DOHH2 (cell line): Measurements from ENCODE around the gene ALG8.

Source experiments
- H3F3A ChIP-seq: fragments of 200-600 bp; sonication (generic), shearing (Covaris generic); 2 replicates; pipeline ENCODE4 v1.6.0; 2016; ENCODE audit warnings: antibody characterized with exemption, mild to moderate bottlenecking; ENCODE audit not compliant: control insufficient read depth, insufficient read depth
- H3K27ac ChIP-seq: fragments of 200-600 bp; sonication (generic); 2 replicates; pipeline ENCODE4 v1.5.1; 2014; ENCODE audit warnings: low read depth, mild to moderate bottlenecking, low read length, moderate library complexity
- H3K27me3 ChIP-seq: fragments of 200-600 bp; sonication (generic); 2 replicates; pipeline ENCODE4 v1.6.1; 2014; ENCODE audit warnings: mild to moderate bottlenecking, low read length, mixed read lengths; ENCODE audit not compliant: control insufficient read depth
- H3K36me3 ChIP-seq: fragments of 200-600 bp; sonication (generic); 2 replicates; pipeline ENCODE4 v1.6.1; 2014; ENCODE audit warnings: mild to moderate bottlenecking, low read length, moderate library complexity, mixed read lengths; ENCODE audit not compliant: control insufficient read depth
- H3K4me1 ChIP-seq: fragments of 200-600 bp; sonication (generic); 2 replicates; pipeline ENCODE4 v1.6.1; 2014; ENCODE audit warnings: mild to moderate bottlenecking, low read length, mixed read lengths; ENCODE audit not compliant: control insufficient read depth
- H3K4me2 ChIP-seq: fragments of 200-600 bp; sonication (generic); 2 replicates; pipeline ENCODE4 v1.6.0; 2014; ENCODE audit warnings: mild to moderate bottlenecking, low read length, moderate library complexity
- H3K4me3 ChIP-seq: fragments of 200-600 bp; sonication (generic); 2 replicates; pipeline ENCODE4 v1.5.1; 2014; ENCODE audit warnings: mild to moderate bottlenecking, low read length, mixed read lengths
- H3K79me2 ChIP-seq: fragments of 200-600 bp; sonication (generic); 2 replicates; pipeline ENCODE4 v1.6.1; 2014; ENCODE audit warnings: mild to moderate bottlenecking, low read length, mixed read lengths; ENCODE audit not compliant: control insufficient read depth
- H3K9me2 ChIP-seq: fragments of 200-600 bp; sonication (generic); replicated peaks from 2 replicates; pipeline ENCODE4 v1.6.1; 2014; ENCODE audit warnings: mild to moderate bottlenecking, low read length, mixed read lengths; ENCODE audit not compliant: control insufficient read depth
- H3K9me3 ChIP-seq: fragments of 200-600 bp; sonication (generic); 2 replicates; pipeline ENCODE4 v1.6.1; 2014; ENCODE audit warnings: antibody characterized with exemption, low read length, mixed read lengths; ENCODE audit not compliant: control insufficient read depth, insufficient read depth
- H4K20me1 ChIP-seq: fragments of 200-600 bp; sonication (generic); 2 replicates; pipeline ENCODE4 v1.6.0; 2014; ENCODE audit warnings: low read depth, mild to moderate bottlenecking, antibody characterized with exemption, low read length, moderate library complexity; ENCODE audit not compliant: control insufficient read depth, insufficient read depth
- CTCF ChIP-seq: fragments of 200-600 bp; sonication (generic); IDR thresholded peaks from one replicate; pipeline ENCODE4 v1.5.1; 2014; ENCODE audit warnings: antibody characterized with exemption, mild to moderate bottlenecking, low read depth, low read length; ENCODE audit not compliant: poor library complexity, severe bottlenecking
- EZH2phosphoT487 ChIP-seq: fragments of 200-600 bp; sonication (generic); IDR thresholded peaks from 2 replicates; pipeline ENCODE4 v1.6.1; 2017; ENCODE audit warnings: borderline replicate concordance, mild to moderate bottlenecking, antibody characterized with exemption, low read length, moderate library complexity, mixed read lengths

ALG8 gene

GRCh38 chr11:78139422-78140391 is at the start of gene ALG8:
ALG8 (minus strand) TSS chr11:78139626; CDS start chr11:78139588, 38 bp downstream.
- Histone ChIP-seq H3K4me1 (peaks cover 36% of the 10 kb centered on the region), H3K27me3 (no peaks in the 10 kb centered on the region), H3K9me2 (no peaks in the 10 kb centered on the region), H3K4me2 (peak within 1 kb of the TSS; percentile 88), H4K20me1 (no peaks in the 10 kb centered on the region), H3K4me3 (peak within 1 kb of the TSS; percentile 96), H3K36me3 (peaks cover 44% of the 10 kb centered on the region), H3F3A (no peaks in the 10 kb centered on the region), H3K27ac (peak within 1 kb of the TSS; percentile 58), H3K79me2 (peaks cover 57% of the 10 kb centered on the region), H3K9me3 (no peaks in the 10 kb centered on the region)
- TF ChIP-seq EZH2phosphoT487 (no peak), CTCF (no peak)

GRCh38 chr11:78188286-78189173 is 49.1 kb upstream of the ALG8 start, which contains the start of the genes KCTD21 and USP35:
KCTD21 (minus strand) TSS chr11:78188626; CDS start chr11:78174554, 14,072 bp downstream.
USP35 (plus strand) TSS chr11:78188919; CDS start chr11:78196246, 7,327 bp downstream.
- Histone ChIP-seq H3K27ac (no peak within 1 kb of the TSS), H4K20me1 (no peaks in the 10 kb centered on the region)

More at GRCh38 chr11:78188286-78189173, 49.1 kb upstream of the ALG8 start, which contains the start of the genes KCTD21 and USP35:
- Histone ChIP-seq H3K4me3 (peak within 1 kb of the TSS; percentile 95), H3K79me2 (no peaks in the 10 kb centered on the region), H3K27me3 (no peaks in the 10 kb centered on the region), H3K9me2 (no peaks in the 10 kb centered on the region), H3K36me3 (no peaks in the 10 kb centered on the region), H3K9me3 (no peaks in the 10 kb centered on the region), H3F3A (0 out of 2 replicates have a peak, but pooled peaks cover 5% of the 10 kb centered on the region), H3K4me1 (peaks cover 26% of the 10 kb centered on the region), H3K4me2 (peak within 1 kb of the TSS; percentile 87)
- TF ChIP-seq CTCF (no peak), EZH2phosphoT487 (no peak)
